Thoracic aorta (tissue), 2 donors: ENCODE data around the gene GBF1. TPM values are rescaled to one million over a fixed set of nuclear protein-coding genes. Genes with fewer than 3 reads are reported as not detected.

Experiments used
- ATAC-seq: fragments of 150-250 bp; one replicate; pipeline ENCODE4 v1.8.0; 2017; ENCODE audit warnings: low read depth; ENCODE audit not compliant: insufficient number of reproducible peaks, low FRiP score
- DNase-seq: peaks from one replicate; pipeline ENCODE4 v3.0.0-alpha.2; 2020; ENCODE audit warnings: low spot score
- H3K27ac ChIP-seq, 2 donors: fragments of 200-600 bp; sonication (generic); 1 replicate in 1 of 2; 2 replicates in 1 of 2; pipeline ENCODE4 v1.5.1; 2016; ENCODE audit warnings: mild to moderate bottlenecking in 2 of 2, moderate library complexity in 2 of 2
- H3K27me3 ChIP-seq: fragments of 200-600 bp; sonication (generic); replicated peaks from 2 replicates; pipeline ENCODE4 v1.6.0; 2016; ENCODE audit warnings: mild to moderate bottlenecking; ENCODE audit not compliant: insufficient read depth
- H3K36me3 ChIP-seq: fragments of 200-600 bp; sonication (generic); one replicate; pipeline ENCODE4 v1.5.1; 2016
- H3K4me1 ChIP-seq, 2 donors: fragments of 200-600 bp; sonication (generic); 1 replicate in 1 of 2; 2 replicates in 1 of 2; pipeline versions ENCODE4 v1.5.1 to v1.6.0; 2016; ENCODE audit warnings: low read depth in 2 of 2, mild to moderate bottlenecking in 1 of 2; ENCODE audit not compliant: control insufficient read depth in 1 of 2
- H3K4me3 ChIP-seq: fragments of 200-600 bp; sonication (generic); 2 replicates; pipeline ENCODE4 v1.5.1; 2016; ENCODE audit warnings: mild to moderate bottlenecking
- H3K9me3 ChIP-seq: fragments of 200-600 bp; sonication (generic); 2 replicates; pipeline ENCODE4 v1.5.1; 2016
- total RNA-seq, 2 donors: library from RNA; depleted of rRNA; stranded (reverse); fragments of >200 nt; gene quantifications; one replicate each; pipeline versions ENCODE4 v1.1.0 to v1.2.3, GENCODE V29; 2016
- TF ChIP-seq, protein P1 (sequence below): fragments of 200-600 bp; sonication (generic); IDR thresholded peaks from one replicate; pipeline ENCODE4 v1.5.1; 2019; ENCODE audit warnings: antibody characterized with exemption

The GBF1 gene
- total RNA-seq, 2 donors from 2014 or later, result 38.1 to 44.9 TPM

DNA sequence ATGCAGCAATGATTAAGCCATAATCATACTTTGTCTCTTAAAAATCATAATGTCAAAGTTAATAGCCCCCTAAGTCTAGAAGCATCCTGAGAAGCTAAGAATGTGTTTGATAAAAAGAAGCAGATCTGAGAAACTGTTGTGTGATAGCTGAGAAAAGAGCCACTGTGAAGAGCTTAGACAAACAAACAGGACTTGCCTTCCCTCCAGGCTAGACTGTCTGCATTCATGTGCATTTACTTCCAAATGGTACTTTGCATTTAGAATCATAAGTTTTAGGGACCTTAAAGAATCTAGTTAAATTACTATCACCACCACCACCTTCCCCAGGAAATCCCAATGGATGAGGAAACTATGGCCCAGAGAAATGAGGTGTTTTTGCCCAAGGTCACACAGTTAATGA is 87.4 kb downstream of the GBF1 start:
- DNase-seq, result no peak
- Histone ChIP-seq H3K27me3 (no peaks in the 10 kb centered on the region), H3K4me1 (no peaks in the 10 kb centered on the region), H3K9me3 (no peaks in the 10 kb centered on the region), H3K36me3 (no peaks in the 10 kb centered on the region), H3K4me3 (no peak overlapping the region), H3K27ac (no peak overlapping the region)
- TF ChIP-seq, protein P1, sequence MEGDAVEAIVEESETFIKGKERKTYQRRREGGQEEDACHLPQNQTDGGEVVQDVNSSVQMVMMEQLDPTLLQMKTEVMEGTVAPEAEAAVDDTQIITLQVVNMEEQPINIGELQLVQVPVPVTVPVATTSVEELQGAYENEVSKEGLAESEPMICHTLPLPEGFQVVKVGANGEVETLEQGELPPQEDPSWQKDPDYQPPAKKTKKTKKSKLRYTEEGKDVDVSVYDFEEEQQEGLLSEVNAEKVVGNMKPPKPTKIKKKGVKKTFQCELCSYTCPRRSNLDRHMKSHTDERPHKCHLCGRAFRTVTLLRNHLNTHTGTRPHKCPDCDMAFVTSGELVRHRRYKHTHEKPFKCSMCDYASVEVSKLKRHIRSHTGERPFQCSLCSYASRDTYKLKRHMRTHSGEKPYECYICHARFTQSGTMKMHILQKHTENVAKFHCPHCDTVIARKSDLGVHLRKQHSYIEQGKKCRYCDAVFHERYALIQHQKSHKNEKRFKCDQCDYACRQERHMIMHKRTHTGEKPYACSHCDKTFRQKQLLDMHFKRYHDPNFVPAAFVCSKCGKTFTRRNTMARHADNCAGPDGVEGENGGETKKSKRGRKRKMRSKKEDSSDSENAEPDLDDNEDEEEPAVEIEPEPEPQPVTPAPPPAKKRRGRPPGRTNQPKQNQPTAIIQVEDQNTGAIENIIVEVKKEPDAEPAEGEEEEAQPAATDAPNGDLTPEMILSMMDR, result no peak
- ATAC-seq, result no peak

DNA sequence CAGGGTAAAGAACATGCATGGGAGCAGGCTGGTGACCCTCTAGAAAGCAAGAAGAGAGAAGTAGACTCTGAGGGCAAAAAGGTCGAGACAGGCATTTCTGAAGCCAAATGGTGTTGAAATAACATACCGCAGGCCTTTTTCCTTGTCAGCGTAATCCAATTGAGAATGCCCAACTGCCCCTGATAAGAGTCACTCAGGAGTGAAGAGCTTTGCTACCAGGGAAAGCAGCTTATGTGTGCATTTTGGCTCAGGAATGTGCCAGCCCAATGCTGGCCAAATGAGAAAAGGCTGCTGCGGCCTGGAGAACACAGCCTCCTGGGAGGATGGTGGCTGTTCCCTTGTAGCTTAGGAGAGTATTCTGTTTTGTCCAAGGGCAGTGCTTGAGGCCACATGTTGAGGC is 88.8 kb downstream of the GBF1 start:
- Histone ChIP-seq H3K27me3 (no peaks in the 10 kb centered on the region), H3K4me3 (no peak overlapping the region), H3K36me3 (no peaks in the 10 kb centered on the region), H3K9me3 (no peaks in the 10 kb centered on the region), H3K27ac (no peak overlapping the region), H3K4me1 (no peaks in the 10 kb centered on the region)
- TF ChIP-seq, protein P1, result no peak
- DNase-seq (no peak), ATAC-seq (no peak)

GRCh38 chr10:102335184-102335583 is 89.9 kb downstream of the GBF1 start:
- H3K27me3 ChIP-seq, result no peaks in the 10 kb centered on the region
- H3K4me3 ChIP-seq, result no peak overlapping the region
- TF ChIP-seq, protein P1, result no peak
- DNase-seq (no peak), ATAC-seq (no peak)
- no peaks in the 10 kb centered on the region for H3K9me3 ChIP-seq
- H3K36me3 ChIP-seq, result no peaks in the 10 kb centered on the region
- H3K4me1 ChIP-seq, result no peaks in the 10 kb centered on the region
- no peak overlapping the region for H3K27ac ChIP-seq

DNA sequence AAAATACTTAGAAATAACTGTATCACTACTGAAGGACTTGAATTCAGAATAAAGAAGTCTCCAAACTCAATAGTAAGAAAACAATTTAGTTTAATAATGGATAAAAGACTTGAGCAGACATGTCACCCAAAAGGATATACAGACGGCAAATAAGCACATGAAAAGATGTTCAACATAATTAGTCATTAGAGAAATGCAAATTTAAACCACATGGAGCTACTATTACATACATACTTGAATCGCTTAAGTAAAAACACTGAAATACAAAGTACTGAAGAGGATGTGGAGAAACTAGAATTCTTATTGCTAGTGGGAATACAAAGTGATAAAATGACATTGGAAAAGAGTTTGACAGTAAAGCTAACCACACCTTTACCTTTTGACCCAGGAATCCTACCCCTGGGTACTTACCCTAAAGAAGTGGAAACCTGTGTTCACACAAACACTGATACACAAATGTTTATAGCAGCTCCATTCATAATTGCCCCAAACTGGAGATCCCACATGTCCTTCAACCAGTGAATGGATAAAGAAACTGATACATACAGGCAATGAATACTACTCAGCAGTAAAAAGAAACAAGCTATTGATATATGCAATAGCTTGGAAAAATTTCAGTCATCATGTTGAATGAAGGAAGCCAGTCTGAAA is 95.8 kb downstream of the GBF1 start:
- ATAC-seq (no peak), DNase-seq (no peak)
- H3K27ac ChIP-seq, result no peak overlapping the region
- TF ChIP-seq, protein P1, result no peak
- H3K4me1 ChIP-seq, result no peaks in the 10 kb centered on the region
- H3K4me3 ChIP-seq, result no peak overlapping the region
- no peaks in the 10 kb centered on the region for H3K27me3 ChIP-seq
- H3K9me3 ChIP-seq, result no peaks in the 10 kb centered on the region
- peaks cover 5% of the 10 kb centered on the region for H3K36me3 ChIP-seq

DNA sequence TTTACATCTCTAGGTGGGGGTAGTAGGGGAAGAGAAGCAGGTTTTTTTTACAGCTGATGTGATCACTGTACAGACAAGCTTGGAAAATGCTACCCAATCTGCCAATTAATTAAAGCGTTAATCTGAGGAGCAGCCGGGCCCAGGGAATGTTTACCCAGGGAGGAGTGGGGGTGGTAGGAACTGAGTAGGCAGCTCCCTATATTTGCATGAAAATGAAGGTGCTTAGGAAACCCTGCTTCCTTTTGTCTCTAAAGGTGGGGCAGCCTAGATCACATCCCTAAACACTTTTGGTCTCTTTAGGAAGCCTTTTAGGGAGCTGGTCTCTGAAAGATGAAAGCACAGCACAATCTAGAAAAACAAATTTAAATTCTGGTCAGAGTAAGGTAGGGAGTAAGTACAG is 97.1 kb downstream of the GBF1 start:
- ATAC-seq (no peak), DNase-seq (no peak)
- no peaks in the 10 kb centered on the region for H3K9me3 ChIP-seq
- H3K27me3 ChIP-seq, result no peaks in the 10 kb centered on the region
- H3K4me1 ChIP-seq, result no peaks in the 10 kb centered on the region
- H3K27ac ChIP-seq, result no peak overlapping the region
- H3K36me3 ChIP-seq, result peaks cover 13% of the 10 kb centered on the region
- TF ChIP-seq, protein P1, result no peak
- H3K4me3 ChIP-seq, result no peak overlapping the region
